Regular cardiac myocyte (primary cell): ENCODE results near the gene PLXND1. TPM values are rescaled to one million over a fixed set of nuclear protein-coding genes. Genes with fewer than 3 reads are reported as not detected.

ENCODE experiments used
- total RNA-seq: library from RNA; depleted of rRNA; stranded (reverse); fragments of >200 nt; gene quantifications from 2 replicates; pipeline ENCODE4 v1.2.3, GENCODE V29; 2014

Gene PLXND1, protein sequence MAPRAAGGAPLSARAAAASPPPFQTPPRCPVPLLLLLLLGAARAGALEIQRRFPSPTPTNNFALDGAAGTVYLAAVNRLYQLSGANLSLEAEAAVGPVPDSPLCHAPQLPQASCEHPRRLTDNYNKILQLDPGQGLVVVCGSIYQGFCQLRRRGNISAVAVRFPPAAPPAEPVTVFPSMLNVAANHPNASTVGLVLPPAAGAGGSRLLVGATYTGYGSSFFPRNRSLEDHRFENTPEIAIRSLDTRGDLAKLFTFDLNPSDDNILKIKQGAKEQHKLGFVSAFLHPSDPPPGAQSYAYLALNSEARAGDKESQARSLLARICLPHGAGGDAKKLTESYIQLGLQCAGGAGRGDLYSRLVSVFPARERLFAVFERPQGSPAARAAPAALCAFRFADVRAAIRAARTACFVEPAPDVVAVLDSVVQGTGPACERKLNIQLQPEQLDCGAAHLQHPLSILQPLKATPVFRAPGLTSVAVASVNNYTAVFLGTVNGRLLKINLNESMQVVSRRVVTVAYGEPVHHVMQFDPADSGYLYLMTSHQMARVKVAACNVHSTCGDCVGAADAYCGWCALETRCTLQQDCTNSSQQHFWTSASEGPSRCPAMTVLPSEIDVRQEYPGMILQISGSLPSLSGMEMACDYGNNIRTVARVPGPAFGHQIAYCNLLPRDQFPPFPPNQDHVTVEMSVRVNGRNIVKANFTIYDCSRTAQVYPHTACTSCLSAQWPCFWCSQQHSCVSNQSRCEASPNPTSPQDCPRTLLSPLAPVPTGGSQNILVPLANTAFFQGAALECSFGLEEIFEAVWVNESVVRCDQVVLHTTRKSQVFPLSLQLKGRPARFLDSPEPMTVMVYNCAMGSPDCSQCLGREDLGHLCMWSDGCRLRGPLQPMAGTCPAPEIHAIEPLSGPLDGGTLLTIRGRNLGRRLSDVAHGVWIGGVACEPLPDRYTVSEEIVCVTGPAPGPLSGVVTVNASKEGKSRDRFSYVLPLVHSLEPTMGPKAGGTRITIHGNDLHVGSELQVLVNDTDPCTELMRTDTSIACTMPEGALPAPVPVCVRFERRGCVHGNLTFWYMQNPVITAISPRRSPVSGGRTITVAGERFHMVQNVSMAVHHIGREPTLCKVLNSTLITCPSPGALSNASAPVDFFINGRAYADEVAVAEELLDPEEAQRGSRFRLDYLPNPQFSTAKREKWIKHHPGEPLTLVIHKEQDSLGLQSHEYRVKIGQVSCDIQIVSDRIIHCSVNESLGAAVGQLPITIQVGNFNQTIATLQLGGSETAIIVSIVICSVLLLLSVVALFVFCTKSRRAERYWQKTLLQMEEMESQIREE (N-terminal part only)
- 98.7 and 159 TPM in 2 replicates for total RNA-seq

DNA sequence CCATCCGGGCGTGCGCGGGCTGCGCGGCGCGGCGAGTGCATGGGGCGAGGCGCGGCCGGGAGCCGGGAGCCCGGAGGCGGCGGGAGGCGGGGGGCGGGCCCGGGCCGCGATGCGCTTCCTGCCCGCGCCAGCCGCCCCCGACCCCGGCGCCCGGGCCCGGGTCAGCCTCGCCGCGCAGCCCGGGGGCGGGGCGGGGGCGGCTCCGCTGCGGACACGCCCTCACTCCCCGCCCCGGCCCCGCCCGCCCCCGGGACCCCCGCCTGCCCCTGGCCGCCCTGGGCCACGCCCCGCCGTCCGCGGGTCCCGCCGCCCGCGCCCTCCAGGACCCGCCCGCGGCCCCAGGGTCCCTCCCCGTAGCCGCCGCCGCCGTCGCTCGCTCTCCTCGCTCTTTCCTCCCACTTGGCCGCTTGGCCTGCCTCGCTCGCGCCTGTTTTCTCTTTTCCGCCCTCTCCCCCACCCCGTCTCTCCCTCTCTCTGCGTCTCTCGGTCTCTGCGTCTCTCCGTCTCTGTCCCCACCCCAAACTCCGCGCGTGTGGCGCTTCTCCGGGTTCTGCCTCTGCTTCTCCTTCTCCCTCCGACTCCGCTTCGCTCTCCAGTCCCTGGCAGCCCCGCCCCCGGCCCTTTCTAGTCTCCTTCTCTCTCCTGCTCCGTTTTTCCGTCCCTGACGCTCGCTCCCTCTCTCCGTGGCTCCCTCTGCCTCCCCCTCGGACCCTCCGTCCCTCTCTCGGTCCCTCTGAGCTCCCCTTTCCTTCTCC, at the start of gene PLXND1:
PLXND1 (minus strand) TSS at position 41 of the 755 bp plus-strand sequence; CDS start at position 4, 37 bp downstream.

DNA sequence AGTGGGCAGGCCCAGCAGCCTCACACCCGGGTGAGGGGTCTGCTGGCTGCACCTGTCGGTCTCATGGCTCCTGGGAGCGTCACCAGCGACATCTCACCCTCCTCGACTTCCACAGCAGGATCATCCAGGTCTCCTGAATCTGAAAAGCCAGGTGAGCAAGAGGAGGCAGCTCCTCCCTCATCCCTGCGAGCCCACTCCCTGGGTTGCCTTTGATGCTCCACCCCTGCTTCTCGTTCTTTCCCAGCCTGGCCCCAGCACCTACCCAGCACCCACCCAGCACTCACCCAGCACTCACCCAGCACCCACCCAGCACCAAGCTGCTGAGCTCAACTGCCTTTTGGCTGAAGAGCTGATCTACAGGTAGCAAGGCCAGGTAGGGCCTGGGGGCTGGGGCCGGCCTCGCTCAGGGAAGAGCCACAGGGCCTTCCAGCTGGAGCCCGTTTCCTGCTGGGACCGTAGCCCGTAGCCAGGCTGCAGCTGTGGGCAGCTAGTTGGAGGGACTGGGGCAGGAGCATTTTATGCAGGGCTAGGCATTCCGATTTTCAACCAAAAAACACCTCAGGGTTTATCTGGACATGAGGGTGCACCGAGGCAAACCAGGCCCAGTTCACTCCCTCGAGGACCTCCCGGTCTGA, 63.2 kb downstream of the PLXND1 start, which contains the start of gene H1-8:
H1-8 (plus strand) TSS at position 20 of the 635 bp plus-strand sequence; CDS start at position 64, 44 bp downstream.

DNA sequence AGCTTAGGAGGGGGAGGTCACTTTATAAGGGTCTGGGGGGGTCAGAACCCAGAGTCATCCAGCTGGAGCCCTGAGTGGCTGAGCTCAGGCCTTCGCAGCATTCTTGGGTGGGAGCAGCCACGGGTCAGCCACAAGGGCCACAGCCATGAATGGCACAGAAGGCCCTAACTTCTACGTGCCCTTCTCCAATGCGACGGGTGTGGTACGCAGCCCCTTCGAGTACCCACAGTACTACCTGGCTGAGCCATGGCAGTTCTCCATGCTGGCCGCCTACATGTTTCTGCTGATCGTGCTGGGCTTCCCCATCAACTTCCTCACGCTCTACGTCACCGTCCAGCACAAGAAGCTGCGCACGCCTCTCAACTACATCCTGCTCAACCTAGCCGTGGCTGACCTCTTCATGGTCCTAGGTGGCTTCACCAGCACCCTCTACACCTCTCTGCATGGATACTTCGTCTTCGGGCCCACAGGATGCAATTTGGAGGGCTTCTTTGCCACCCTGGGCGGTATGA, 77.8 kb downstream of the PLXND1 start, which contains the start of gene RHO:
RHO (plus strand) TSS at position 51 of the 512 bp plus-strand sequence; CDS start at position 146, 95 bp downstream.

Other genes starting within 250 kb of the PLXND1 start
- under 0.01 TPM in 1 of 2 replicates, not detected in the other for gene EFCAB12, start 178.0 kb downstream of the PLXND1 start, total RNA-seq
- 18.9 and 26.3 TPM in 2 replicates for gene MBD4, start 166.7 kb downstream of the PLXND1 start, total RNA-seq
- gene IFT122, start 166.5 kb downstream of the PLXND1 start, total RNA-seq = 19.7 and 21.1 TPM in 2 replicates
- not detected in 2 replicates for gene RHO, start 78.0 kb downstream of the PLXND1 start, total RNA-seq
- not detected in 2 replicates for gene H1-8, start 63.5 kb downstream of the PLXND1 start, total RNA-seq